ENCODE measurements around the gene BSG. TPM values are rescaled to one million over a fixed set of nuclear protein-coding genes. Genes with fewer than 3 reads are reported as not detected.

BSG gene
- total RNA-seq, 1 experiment from 2014 or later = 823 TPM

DNA sequence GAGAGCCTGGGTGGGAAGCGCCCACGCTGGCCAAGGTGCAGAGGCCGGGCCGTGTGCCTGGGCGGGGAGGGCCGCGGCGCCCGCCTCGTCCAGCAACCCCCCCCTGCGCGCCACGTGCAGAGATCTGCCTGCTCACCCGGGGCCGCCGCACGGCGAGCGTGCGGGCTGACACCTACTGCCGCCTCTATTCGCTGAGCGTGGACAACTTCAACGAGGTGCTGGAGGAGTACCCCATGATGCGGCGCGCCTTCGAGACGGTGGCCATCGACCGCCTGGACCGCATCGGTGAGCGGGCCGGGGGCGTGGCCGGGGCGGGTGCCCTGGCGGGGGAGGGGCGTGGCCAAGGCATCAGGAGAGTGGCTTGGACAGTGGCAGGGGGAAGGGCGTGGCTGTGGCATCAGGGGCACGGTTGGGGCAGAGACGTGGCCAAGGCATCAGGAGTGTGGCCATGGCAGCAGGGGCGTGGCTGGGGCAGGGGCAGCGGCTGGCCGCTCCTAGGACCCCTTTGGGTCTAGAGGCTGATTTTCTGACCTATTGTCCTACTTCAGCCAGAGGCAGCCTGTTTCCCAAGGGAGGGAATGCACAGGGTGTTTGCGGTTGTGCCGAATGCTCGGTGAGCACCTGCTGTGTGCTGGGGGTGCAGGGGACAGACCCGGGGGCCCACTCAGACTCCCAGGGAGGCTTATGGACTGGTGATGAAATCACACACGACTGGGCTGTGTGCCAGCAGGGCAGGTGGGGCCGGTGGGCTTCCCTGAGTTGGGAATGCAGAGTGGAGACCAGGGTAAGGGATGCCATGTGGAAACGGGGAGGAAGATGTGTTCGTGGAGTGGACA, 41.6 kb downstream of the BSG start:
- intact Hi-C loops (cut with micrococcal nuclease; ENCODE audit: unreplicated experiment) = no loop called here
- Histone ChIP-seq H3K9me3 (ENCODE audit: insufficient read depth, low read depth) (no peaks in the 10 kb centered on the region), H3K4me3 (no peak overlapping the region), H3F3A (ENCODE audit: insufficient read depth, low read depth) (no peaks in the 10 kb centered on the region; the same call in 1 of the 2 replicates), H3K79me2 (ENCODE audit: low read depth) (no peaks in the 10 kb centered on the region), H3K9me2 (ENCODE audit: insufficient read depth) (no peaks in the 10 kb centered on the region), H3K36me3 (ENCODE audit: low read depth) (no peaks in the 10 kb centered on the region), H3K4me2 (no peak overlapping the region), H2AFZ (no peak overlapping the region), H4K20me1 (ENCODE audit: insufficient read depth) (no peaks in the 10 kb centered on the region), H3K27me3 (ENCODE audit: insufficient read depth, low read depth) (no peaks in the 10 kb centered on the region), H3K4me1 (replicated peaks; ENCODE audit: insufficient read depth) (no peaks in the 10 kb centered on the region), H3K27ac (no peak overlapping the region)
- TF ChIP-seq, protein P1, sequence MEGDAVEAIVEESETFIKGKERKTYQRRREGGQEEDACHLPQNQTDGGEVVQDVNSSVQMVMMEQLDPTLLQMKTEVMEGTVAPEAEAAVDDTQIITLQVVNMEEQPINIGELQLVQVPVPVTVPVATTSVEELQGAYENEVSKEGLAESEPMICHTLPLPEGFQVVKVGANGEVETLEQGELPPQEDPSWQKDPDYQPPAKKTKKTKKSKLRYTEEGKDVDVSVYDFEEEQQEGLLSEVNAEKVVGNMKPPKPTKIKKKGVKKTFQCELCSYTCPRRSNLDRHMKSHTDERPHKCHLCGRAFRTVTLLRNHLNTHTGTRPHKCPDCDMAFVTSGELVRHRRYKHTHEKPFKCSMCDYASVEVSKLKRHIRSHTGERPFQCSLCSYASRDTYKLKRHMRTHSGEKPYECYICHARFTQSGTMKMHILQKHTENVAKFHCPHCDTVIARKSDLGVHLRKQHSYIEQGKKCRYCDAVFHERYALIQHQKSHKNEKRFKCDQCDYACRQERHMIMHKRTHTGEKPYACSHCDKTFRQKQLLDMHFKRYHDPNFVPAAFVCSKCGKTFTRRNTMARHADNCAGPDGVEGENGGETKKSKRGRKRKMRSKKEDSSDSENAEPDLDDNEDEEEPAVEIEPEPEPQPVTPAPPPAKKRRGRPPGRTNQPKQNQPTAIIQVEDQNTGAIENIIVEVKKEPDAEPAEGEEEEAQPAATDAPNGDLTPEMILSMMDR (conservative IDR thresholded peaks at IDR 0.05) = no peak
- TF ChIP-seq EZH2 (IDR thresholded peaks at IDR 0.05; ENCODE audit: low read depth) = no peak
- POLR2A ChIA-PET (ENCODE audit: unreplicated experiment) = no interaction called here
- CTCF ChIA-PET = no interaction called here
- DNase-seq = no peak
- BruUV-seq (replicated peaks) = no TSS peak

- CTCF ChIA-PET = no interaction called here
- Histone ChIP-seq H3F3A (ENCODE audit: insufficient read depth, low read depth) (no peaks in the 10 kb centered on the region; the same call in 1 of the 2 replicates), H3K4me2 (no peak overlapping the region), H3K27me3 (ENCODE audit: insufficient read depth, low read depth) (no peaks in the 10 kb centered on the region), H4K20me1 (ENCODE audit: insufficient read depth) (no peaks in the 10 kb centered on the region), H3K36me3 (ENCODE audit: low read depth) (no peaks in the 10 kb centered on the region), H2AFZ (no peak overlapping the region), H3K79me2 (ENCODE audit: low read depth) (no peaks in the 10 kb centered on the region), H3K4me1 (replicated peaks; ENCODE audit: insufficient read depth) (no peaks in the 10 kb centered on the region), H3K27ac (no peak overlapping the region), H3K9me2 (ENCODE audit: insufficient read depth) (no peaks in the 10 kb centered on the region), H3K4me3 (no peak overlapping the region), H3K9me3 (ENCODE audit: insufficient read depth, low read depth) (no peaks in the 10 kb centered on the region)
- intact Hi-C loops (cut with micrococcal nuclease; ENCODE audit: unreplicated experiment) = no loop called here
- no peak for TF ChIP-seq EZH2 (IDR thresholded peaks at IDR 0.05; ENCODE audit: low read depth)
- TF ChIP-seq, protein P1 (conservative IDR thresholded peaks at IDR 0.05) = no peak
- POLR2A ChIA-PET (ENCODE audit: unreplicated experiment) = no interaction called here
- DNase-seq = no peak
- BruUV-seq (replicated peaks) = no TSS peak
Measured at GRCh38 chr19:615619-616018, 43.2 kb downstream of the BSG start.

GRCh38 chr19:616062-616700, 43.8 kb downstream of the BSG start:
- intact Hi-C loops (cut with micrococcal nuclease; ENCODE audit: unreplicated experiment) = no loop called here
- Histone ChIP-seq H3F3A (ENCODE audit: insufficient read depth, low read depth) (no peaks in the 10 kb centered on the region; the same call in 1 of the 2 replicates), H3K27ac (no peak overlapping the region), H3K36me3 (ENCODE audit: low read depth) (no peaks in the 10 kb centered on the region), H3K4me3 (no peak overlapping the region), H4K20me1 (ENCODE audit: insufficient read depth) (no peaks in the 10 kb centered on the region), H3K79me2 (ENCODE audit: low read depth) (no peaks in the 10 kb centered on the region), H3K4me2 (no peak overlapping the region), H3K4me1 (replicated peaks; ENCODE audit: insufficient read depth) (no peaks in the 10 kb centered on the region), H3K9me2 (ENCODE audit: insufficient read depth) (no peaks in the 10 kb centered on the region), H2AFZ (no peak overlapping the region), H3K27me3 (ENCODE audit: insufficient read depth, low read depth) (no peaks in the 10 kb centered on the region), H3K9me3 (ENCODE audit: insufficient read depth, low read depth) (no peaks in the 10 kb centered on the region)
- no TSS peak for BruUV-seq (replicated peaks)
- ChIA-PET CTCF (no interaction called here), POLR2A (ENCODE audit: unreplicated experiment) (no interaction called here)
- TF ChIP-seq EZH2 (IDR thresholded peaks at IDR 0.05; ENCODE audit: low read depth) = no peak
- TF ChIP-seq, protein P1 (conservative IDR thresholded peaks at IDR 0.05) = no peak
- no peak for DNase-seq
